ENCODE measurements around the gene OR5C1.

- TF ChIP-seq CTCF (conservative IDR thresholded peaks at IDR 0.05; ENCODE audit: low read length) (no peak), EZH2phosphoT487 (IDR thresholded peaks at IDR 0.05; ENCODE audit: borderline replicate concordance, low read depth, low read length) (no peak)
These were observed 19.4 kb downstream of the OR5C1 start for GRCh38 chr9:122808141-122808540.
